DOHH2 (cell line): Measurements from ENCODE around the gene MED17.

Source experiments
- EZH2phosphoT487 ChIP-seq: fragments of 200-600 bp; sonication (generic); IDR thresholded peaks from 2 replicates; pipeline ENCODE4 v1.6.1; 2017; ENCODE audit warnings: borderline replicate concordance, mild to moderate bottlenecking, antibody characterized with exemption, low read length, moderate library complexity, mixed read lengths
- TF ChIP-seq, protein P1 (sequence below): fragments of 200-600 bp; sonication (generic); IDR thresholded peaks from one replicate; pipeline ENCODE4 v1.5.1; 2014; ENCODE audit warnings: antibody characterized with exemption, mild to moderate bottlenecking, low read depth, low read length; ENCODE audit not compliant: poor library complexity, severe bottlenecking

DNA sequence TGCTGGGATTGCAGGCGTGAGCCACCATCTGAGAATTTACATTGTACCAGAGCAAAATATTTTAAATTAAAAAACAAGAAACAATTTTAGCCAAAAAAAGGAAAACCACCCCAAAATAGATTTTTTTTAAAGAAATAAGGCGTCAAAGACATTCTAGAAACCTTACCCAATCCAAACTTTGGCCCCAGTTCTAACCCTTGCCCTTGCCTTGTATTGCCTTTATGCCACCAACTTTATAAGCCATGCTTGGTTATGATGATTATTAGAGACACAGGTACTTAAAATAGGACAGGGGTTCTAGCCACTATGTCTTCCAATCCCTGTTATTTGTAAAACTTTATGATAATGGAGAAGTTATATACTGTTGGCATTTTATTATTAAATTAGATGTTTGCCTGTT is 30.8 kb upstream of the MED17 start:
- TF ChIP-seq, protein P1, sequence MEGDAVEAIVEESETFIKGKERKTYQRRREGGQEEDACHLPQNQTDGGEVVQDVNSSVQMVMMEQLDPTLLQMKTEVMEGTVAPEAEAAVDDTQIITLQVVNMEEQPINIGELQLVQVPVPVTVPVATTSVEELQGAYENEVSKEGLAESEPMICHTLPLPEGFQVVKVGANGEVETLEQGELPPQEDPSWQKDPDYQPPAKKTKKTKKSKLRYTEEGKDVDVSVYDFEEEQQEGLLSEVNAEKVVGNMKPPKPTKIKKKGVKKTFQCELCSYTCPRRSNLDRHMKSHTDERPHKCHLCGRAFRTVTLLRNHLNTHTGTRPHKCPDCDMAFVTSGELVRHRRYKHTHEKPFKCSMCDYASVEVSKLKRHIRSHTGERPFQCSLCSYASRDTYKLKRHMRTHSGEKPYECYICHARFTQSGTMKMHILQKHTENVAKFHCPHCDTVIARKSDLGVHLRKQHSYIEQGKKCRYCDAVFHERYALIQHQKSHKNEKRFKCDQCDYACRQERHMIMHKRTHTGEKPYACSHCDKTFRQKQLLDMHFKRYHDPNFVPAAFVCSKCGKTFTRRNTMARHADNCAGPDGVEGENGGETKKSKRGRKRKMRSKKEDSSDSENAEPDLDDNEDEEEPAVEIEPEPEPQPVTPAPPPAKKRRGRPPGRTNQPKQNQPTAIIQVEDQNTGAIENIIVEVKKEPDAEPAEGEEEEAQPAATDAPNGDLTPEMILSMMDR: no peak
- no peak for TF ChIP-seq EZH2phosphoT487
